HG03558 (cell line): ENCODE measurements around the gene WDR1.

Experiments used
- ATAC-seq: cut with Tn5 transposase; IDR thresholded peaks from one replicate; pipeline ENCODE4 v1.9.1; 2021; ENCODE audit warnings: moderate number of reproducible peaks; ENCODE audit not compliant: unreplicated experiment; ENCODE audit errors: extremely low read depth

Gene WDR1

GRCh38 chr4:10077076-10077475 lies 39.5 kb downstream of the WDR1 start:
- no peak for ATAC-seq

- ATAC-seq: no peak
These were observed 40.6 kb downstream of the WDR1 start for GRCh38 chr4:10075953-10076391.

GRCh38 chr4:10075158-10075863 lies 41.3 kb downstream of the WDR1 start:
- no peak for ATAC-seq

- ATAC-seq: no peak
These were observed 41.9 kb downstream of the WDR1 start for GRCh38 chr4:10074767-10075105.

- no peak for ATAC-seq
These were observed 42.4 kb downstream of the WDR1 start for GRCh38 chr4:10074076-10074766.

- no peak for ATAC-seq
These were observed 44.1 kb downstream of the WDR1 start for GRCh38 chr4:10072420-10073017.

DNA sequence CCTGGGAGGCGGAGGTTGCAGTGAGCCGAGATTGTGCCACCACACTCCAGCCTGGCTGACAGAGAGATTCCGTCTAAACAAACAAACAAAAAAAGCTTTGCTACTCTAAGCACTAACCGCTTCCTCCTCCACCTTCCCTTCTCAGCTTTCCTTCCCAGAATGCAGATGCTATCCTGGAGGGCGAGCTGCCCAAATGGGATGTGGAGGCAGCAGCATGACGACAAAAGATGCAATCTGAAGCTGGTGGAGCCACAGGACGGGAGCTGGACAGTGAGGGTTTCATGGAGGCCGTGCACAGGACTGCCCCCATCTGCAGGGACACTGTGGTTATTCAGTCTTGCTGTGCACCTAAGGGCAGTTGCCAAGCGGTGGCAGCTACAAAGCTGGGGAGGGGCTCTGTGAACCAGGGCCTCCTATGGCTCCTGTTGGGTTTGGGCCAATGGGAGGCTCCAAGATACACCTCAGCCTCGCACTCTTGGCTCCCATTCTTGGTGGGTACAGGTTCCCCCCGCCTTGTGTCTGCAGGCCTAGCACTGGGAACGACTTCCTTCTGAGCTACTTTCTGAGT lies 47.4 kb downstream of the WDR1 start:
- ATAC-seq: no peak

GRCh38 chr4:10066670-10067651 lies 49.6 kb downstream of the WDR1 start:
- ATAC-seq: no peak

DNA sequence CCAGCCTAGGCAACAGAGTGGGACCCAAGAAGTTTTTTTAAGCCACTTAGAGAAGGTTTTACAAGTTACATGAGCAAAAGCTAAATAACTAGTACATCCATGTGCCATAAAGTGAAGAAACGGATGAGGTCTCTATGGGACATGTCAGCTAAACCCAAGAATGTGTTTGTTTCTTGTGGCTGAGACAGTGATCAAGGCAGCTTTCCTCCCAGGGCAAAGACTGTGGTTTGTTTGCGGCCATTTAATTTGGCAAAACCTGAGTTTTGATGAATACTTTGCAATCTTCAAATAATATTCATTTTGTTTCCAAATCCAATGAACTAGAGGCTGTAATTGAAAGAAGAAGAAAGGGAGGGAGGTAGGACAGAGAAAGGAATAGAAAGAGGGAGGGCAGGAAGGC lies 50.4 kb downstream of the WDR1 start:
- no peak for ATAC-seq

DNA sequence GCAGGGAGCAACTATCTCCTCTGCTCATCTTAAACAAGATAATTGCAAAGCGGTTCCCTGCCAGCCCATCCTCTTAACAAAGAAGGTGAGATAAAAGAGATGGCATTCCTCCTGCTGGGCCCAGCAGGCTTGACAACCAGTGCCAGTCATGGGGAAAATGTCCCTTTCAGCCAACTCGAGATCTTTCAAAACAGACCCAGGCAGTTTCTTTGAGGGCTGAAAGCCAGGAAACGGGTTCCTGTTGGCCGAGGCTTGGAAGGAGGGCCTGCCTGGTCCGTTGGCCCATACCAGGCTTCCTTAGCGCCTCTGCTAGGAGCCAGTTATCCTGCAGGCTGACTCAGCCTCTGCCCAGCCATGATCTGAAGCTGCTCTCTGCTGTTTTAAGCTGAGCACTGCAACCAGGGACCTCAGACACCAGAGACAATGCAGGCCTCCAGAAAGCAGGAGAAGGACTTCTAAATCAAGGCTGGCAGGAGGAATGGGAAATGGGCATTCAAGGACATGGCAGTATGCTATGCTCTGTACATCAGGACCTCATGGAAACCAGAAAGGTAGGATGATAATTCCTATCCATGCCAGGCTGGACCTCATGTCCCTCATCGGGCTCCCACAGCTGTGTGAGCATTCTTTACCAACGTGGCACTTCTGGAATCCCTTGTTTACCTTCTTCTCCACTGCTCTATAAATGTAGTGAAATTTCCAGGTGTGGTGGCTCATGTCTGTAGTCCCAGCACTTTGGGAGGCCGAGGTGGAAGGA lies 52.9 kb downstream of the WDR1 start:
- no peak for ATAC-seq

GRCh38 chr4:10061650-10062415 lies 54.8 kb downstream of the WDR1 start:
- no peak for ATAC-seq

- ATAC-seq: no peak
These were observed 58.2 kb downstream of the WDR1 start for GRCh38 chr4:10058371-10058770.

DNA sequence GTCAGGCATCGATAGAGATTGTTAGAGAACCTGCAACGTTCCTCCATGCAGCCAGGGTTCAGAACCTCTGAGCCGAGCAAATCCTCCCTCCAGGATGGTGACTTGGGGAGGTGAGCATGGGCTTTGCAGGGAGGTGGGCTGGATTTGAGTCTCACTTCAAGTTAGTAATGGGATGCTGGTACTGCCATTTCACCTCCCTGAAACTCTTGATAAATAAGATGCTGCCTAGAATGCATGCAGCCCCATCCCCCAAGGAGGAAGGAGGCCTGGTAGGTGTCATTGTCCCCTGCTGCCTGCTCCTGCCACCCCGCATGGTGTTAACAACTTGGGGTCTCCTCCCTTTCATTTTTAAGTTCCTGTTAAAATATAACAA lies 59.6 kb downstream of the WDR1 start:
- no peak for ATAC-seq

- no peak for ATAC-seq
These were observed 60.1 kb downstream of the WDR1 start for GRCh38 chr4:10056334-10057022.

DNA sequence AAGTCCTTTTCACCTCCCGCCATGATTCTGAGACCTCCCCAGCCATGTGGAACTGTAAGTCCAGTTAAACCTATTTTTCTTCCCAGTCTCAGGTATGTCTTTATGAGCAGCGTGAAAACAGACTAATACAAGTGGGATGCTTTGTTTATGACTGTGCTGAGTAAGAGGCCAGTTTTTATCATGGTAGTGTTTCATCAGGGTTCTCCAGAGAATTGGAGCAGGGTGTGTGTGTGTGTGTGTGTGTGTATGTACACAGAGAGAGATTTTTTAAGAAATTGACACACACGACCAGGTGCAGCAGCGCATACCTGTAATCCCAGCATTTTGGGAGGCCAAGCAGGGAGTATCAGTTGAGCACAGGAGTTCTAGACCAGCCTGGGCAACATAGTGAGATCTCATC lies 60.7 kb downstream of the WDR1 start:
- ATAC-seq: no peak

DNA sequence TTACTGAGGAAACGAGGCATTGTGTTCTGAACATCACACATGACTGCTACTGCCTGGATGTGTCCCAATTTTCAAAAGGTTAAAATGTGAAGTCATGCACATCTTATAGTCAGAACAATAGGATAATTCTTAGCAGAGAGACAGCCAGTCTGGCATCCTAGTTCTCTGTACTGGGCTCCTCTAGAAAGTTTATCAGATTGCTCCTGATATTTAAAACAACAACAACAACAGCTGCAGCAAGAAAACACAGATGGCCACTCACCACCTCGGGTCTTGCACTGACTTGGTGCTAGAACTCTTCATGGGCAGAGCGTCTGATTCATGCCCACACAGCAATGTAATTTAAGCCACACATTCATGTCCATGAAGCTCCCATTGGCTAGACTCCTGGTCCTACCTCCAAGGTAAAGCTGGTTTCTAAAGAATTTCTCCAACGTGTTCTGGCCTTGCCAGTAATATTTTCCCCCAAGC lies 62.0 kb downstream of the WDR1 start:
- ATAC-seq: no peak

DNA sequence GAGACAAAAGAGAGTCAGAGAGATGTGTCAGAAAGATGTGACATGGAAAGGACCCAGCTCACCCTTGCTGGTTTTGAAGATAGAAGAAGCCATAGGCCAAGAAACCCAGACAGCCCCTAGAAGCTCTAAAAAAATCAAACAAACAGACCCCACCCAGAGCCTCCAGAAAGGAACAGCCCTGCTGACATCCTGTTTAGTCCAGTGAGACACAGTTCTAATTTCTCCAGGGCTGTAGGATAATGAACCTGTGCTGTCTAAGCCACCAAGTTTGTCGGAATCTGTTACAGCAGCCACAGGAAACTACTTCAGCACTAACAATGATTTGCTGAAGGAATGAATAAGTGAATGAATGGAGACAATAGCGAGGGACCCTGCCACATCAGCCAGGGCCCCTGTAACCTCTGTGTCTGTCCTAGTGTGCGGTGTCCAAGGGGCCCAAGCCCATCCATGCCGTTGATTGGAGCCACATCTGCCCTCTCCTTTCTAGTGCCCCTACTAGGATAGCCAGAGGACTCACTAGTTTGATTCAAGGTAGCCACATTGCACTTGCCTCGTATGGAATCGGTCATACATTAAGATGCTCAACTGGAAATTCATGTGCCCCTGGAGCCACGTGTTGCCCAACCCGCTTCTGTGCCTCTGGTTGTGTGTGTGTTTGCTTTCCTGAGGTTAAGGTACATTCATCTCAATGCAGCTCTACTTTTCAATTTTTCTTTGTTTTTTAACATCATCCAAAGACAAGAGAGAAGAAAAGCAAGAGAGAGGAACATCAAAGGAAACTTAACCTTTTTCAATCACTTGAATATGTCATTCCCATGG lies 62.8 kb downstream of the WDR1 start:
- ATAC-seq: no peak
